Activated CD4-positive, CD25-positive, alpha-beta regulatory T cell (primary cell): ENCODE results near the gene RAP1B.

Experiments used
- DNase-seq, 4 experiments: peaks; one replicate each; lab custom pipeline; 2025; lab: John Stamatoyannopoulos, UW

The RAP1B gene

GRCh38 chr12:68611806-68612160 is 1.1 kb downstream of the RAP1B start:
- DNase-seq, result no peak

- DNase-seq, result no peak
Measured at GRCh38 chr12:68612202-68612601, 1.5 kb downstream of the RAP1B start.

DNA sequence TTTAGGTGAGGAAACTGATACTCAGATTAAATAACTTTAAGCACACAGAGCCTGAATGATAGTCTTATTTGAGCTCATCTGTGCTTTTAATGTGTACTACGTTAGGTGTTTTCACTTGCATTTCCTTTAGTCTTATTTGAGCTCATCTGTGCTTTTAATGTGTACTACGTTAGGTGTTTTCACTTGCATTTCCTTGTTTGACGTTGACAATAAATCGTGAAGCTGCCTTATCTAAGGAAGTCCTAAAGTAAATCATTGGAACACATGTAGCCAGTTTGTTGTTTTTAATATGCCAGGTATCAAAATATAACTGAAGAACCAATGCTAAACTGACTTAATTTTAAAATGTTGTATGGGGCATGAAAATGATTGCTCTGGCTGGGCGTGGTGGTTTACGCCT is 2.0 kb downstream of the RAP1B start:
- DNase-seq, result no peak

DNA sequence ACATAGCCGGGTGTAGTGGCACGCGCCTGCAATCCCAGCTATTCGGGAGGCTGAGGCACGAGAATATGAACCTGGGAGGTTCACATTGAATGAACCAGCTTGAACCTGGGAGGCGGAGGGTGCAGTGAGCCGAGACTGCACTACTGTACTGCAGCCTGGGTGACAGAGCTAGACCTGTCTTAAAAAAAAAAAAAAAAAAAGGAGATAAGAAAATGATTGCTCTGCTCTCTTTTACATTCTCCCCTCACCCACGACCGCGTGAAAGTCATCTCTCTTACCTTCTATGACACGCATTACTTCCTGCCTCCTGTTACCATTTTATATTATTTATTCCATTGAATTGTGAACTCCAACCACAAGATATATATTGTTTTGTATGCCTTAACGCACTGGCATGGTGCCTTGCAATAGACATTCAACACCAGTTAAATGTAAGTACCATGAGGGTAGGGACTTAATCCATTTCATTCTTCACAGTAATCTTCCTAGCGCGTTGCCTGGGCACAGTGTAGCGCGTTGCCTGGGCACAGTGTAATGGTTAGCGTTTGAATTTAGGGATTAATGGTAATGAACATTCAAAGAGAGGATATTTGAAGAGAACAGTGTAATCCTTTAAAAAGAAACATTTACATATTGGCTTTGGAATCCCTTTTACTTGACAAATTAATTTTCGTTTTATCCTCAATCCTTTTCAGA is 2.7 kb downstream of the RAP1B start:
- DNase-seq, result no peak

DNA sequence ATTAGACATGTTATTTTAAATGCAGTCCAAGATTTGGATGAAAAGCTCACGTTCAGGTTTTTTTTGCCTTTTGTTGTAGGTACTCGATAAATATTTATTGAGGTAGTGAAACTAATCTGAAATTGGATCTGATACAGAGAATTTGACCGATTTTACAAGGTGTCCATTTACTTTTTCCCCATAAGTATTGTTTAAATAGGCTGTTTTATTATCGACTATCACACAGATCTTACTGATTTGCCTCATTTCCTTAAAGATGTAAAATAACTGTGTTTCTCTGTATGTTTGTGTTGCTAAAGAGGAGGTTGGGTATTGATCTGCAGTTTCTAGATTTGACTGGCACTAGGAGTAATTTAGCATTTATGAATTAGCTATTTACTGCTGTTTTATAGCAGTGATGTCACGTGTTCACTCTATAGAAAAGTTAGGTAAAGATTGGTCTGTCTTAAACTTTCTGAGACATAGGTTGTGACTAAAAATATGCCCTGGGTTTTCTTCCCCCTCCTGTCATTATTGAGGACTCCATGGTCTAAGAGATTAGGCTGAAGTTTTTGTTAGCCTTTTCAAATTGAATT is 3.5 kb downstream of the RAP1B start:
- no peak for DNase-seq

DNA sequence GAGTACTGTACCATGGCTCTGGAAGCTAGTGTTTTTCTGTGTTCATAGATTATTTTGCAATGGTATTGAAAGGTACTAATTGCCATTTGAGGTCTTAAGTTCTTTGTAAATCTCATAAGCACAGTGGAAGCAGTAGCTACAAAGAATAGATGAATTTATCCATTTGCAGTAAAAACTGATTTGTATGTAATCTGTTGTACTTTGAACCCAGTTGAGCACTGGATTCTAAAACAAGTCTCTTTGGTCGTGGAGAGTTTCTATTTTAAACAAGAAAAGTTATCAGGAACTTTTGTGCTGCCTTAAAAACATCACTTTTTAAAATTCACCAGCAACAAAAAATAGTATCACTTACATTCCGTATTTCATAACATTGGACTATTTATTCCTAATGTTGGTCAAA is 4.1 kb downstream of the RAP1B start:
- DNase-seq, result no peak

DNA sequence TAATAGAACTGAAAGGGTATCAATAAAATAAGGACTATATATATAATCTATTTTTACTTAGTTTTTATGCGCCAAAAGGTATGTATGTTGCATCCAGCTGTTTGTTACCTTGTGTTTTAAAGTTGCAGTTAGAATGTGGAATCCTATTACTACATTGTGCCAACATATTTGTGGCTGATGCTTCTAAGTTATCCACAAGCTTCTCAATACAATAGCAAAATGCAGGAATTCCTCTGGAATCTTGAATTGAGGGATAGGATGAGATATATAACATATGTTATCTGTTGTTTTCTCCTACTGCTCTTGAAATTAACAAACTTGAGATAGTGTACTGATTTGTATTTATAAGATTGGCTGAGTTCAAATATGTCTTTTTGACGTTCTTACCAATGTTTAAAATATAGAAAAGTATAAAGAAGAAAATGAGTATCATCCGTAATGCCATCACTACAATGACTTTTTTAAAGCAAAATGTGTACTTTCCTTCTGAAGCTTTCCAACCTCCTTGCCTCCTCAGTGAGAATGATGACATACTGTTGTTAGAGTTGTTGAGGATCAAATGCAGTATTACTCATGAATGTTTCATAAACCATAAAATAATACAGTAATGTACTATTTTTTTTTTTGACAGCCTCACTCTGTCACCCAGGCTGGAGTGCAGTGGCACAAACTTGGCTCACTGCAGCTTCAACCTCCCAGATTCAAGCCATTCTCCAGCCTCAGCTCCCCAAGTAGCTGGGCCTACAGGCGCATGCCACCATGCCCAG is 6.6 kb downstream of the RAP1B start:
- no peak for DNase-seq

DNA sequence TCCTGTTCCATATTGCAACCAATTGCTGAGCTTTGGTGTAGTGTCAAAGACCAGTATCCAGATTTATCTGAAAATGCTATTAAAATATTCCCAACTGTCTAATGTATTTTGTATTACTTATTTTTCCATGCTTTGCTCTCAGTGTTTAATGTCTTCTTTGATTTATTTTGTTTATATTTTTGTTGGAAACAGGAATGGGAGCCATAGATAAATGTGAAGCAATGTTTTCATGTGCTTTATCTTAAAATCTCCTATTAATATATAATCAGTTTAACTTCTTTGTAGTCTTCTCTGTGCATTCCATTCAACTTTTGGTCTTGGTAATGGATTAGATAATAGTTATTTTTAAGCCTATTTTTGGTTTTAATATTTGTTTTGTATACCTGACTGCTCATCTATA is 8.8 kb downstream of the RAP1B start:
- no peak for DNase-seq

GRCh38 chr12:68620519-68621471 is 10.1 kb downstream of the RAP1B start:
- no peak for DNase-seq

DNA sequence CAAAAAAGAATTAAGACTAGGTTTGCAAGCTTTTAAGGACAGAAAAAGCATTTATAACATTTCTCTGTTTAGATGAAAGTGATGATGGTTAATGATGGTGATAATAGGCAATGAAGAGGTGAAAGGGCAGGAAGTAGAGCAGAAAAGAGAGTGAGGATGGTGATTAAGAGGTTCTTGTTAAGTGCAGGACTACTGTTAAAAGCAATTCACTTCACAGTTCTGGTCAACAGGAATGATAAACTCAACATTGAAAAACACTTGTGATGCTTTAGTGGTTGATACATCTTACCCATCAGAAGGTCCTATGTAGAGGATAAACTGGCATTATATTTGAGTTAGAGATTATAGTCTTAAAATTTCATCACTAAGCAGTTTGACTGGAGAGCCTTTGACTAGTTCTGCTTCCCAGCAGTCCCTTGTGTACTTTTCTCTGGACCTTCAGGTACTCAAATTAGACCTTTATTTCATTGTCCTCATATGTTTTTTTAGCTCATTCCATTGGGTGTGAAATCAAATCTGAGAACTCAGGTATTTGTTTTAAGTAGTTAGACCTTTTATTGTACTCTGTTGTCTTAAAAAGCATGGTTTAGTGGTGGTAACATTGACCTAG is 10.9 kb downstream of the RAP1B start:
- no peak for DNase-seq

DNA sequence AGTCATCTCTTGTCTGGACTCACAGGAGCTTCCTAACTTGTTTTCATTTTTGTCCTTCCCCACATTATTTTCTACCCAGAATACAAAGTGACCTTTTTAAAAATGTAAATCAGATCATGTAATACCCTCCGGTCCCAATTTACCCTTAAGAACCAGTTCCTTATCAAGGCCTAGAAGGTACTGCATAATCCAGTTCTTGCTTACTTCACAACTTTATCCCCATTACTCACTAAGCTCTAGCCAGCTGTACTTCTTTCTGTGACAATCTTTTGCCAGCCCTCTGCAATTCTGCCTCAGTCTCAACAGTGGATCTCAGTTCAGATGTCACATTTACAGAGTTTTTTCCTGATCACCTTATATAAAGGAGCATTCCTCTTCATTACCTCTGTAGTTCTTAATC is 11.6 kb downstream of the RAP1B start:
- no peak for DNase-seq

- no peak for DNase-seq
Measured at GRCh38 chr12:68623059-68623458, 12.4 kb downstream of the RAP1B start.

- DNase-seq, result no peak
Measured at GRCh38 chr12:68623984-68624383, 13.3 kb downstream of the RAP1B start.

DNA sequence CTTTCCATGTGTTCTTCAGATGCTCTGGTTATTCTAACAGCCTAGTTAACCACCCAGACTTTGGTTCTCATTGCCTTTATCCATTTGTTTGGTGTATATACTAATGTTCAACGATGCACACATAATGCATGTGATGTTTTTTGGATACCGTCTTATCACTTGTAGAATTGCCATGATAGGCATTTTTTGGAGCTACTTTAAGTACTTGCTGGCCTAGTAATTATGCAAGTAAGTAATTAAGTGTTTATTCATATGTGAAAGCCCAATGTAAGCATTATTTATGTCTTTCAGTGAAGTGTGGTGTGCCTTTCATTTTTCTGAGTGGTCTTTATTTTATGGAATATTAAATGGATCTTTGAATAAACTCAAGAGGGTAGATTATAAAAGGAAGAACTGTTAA is 14.2 kb downstream of the RAP1B start:
- no peak for DNase-seq

GRCh38 chr12:68627673-68628319 is 17.1 kb downstream of the RAP1B start:
- no peak for DNase-seq

- DNase-seq, result no peak
Measured at GRCh38 chr12:68628698-68629097, 18.0 kb downstream of the RAP1B start.

- no peak for DNase-seq
Measured at GRCh38 chr12:68630050-68630449, 19.4 kb downstream of the RAP1B start.

DNA sequence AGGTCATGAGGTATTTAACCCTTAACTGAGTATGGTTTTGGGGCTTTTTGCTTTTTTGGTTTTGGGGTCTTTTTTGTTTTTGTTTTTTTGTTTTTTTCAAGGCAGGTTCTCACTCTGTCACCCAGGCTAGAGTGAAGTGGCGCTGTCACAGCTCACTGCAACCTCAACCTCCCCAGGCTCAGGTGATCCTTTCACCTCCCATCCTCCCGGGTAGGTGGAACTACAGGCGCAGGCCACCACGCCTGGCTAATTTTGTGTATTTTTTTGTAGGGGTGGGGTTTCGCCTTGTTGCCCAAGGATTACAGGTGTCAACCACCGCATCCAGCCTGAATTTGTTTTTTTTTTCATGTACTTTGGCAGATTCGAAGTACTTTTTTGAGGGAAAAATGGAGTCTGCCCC is 19.9 kb downstream of the RAP1B start:
- no peak for DNase-seq

- no peak for DNase-seq
Measured at GRCh38 chr12:68631227-68631626, 20.5 kb downstream of the RAP1B start.

GRCh38 chr12:68632486-68632885 is 21.8 kb downstream of the RAP1B start:
- no peak for DNase-seq
